HG02885 (cell line): ENCODE measurements around the gene FAM219A.

Experiments
- ATAC-seq: cut with Tn5 transposase; IDR thresholded peaks from one replicate; pipeline ENCODE4 v1.9.1; 2021; ENCODE audit warnings: mild to moderate bottlenecking; ENCODE audit not compliant: unreplicated experiment, poor library complexity

The FAM219A gene

DNA sequence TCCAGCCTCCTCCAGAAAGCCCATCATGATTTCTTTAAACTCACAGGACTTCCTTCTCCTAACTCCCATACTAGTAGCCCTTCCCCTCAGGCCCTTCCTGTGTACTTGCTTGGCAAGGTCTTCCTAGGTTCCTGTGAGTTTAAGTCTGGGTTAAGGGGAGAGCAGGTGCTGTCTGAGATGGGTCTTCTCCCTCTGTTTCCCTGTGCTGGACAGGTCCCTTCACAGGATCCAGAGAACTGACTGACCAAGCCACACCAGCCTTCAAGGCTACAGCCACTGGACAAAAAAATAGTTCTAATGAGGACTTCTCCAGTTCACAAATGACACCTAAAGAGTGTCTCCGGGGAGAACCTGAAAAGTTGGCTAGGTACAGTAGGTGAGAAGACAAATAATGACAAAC lies 52.2 kb downstream of the FAM219A start:
- no peak for ATAC-seq

DNA sequence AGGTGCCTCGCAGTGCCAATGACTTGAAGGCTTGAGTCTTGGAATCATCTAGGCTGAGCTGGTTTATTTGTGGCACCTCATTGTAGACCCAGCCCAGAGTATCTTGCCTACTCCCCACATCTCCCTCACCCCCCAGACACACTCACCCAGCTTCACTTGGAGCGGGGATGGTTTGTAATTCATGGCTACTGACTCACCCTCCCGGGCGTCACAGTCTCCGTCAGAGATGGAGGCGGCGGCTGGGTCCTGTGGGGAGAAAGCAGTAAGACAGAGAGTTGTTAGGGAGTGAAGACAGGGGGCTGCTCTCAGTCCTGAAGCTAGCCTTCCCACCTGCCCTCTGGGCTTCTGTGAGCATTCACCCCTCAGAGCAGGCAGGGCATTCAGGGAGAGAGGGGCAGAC lies 52.7 kb downstream of the FAM219A start:
- no peak for ATAC-seq

DNA sequence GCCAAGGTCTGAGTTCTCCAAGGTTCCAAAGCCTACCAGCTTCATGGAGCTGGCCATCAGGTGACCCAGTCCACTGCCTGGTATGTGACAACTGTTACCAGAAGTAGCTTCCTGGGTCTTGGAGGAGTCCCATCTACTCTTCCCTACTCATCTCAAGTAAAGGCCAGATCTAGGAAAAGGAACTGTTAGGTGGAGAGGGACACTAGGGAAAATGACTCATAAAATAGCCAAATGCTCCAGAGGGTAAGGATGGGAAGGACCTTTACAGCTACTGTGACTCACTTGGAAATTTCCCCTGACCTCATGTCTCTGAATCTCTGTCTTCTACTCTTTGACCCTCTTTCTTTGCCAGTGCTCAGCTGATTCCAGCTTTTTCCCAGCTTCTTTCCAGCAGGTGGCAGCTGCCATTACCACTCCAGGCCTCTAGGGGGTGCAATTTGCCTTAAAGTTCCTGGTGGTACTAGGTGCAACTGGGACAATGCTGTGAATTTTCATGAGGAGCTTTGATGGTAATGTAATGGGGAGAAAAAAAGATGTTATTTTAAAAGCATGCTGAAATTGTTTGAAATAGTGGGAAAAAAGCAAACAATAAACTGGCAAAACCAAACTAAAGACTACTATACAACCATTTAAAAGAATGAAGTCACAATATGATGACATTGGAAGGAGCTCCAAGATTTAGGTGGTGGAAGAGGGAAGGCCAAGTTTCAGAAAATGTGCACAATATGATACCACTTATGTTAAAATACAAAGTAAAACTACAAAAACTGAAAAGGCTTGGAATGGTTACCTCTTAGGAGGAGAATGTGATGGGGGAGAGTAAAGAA lies 54.6 kb downstream of the FAM219A start:
- ATAC-seq, result no peak

DNA sequence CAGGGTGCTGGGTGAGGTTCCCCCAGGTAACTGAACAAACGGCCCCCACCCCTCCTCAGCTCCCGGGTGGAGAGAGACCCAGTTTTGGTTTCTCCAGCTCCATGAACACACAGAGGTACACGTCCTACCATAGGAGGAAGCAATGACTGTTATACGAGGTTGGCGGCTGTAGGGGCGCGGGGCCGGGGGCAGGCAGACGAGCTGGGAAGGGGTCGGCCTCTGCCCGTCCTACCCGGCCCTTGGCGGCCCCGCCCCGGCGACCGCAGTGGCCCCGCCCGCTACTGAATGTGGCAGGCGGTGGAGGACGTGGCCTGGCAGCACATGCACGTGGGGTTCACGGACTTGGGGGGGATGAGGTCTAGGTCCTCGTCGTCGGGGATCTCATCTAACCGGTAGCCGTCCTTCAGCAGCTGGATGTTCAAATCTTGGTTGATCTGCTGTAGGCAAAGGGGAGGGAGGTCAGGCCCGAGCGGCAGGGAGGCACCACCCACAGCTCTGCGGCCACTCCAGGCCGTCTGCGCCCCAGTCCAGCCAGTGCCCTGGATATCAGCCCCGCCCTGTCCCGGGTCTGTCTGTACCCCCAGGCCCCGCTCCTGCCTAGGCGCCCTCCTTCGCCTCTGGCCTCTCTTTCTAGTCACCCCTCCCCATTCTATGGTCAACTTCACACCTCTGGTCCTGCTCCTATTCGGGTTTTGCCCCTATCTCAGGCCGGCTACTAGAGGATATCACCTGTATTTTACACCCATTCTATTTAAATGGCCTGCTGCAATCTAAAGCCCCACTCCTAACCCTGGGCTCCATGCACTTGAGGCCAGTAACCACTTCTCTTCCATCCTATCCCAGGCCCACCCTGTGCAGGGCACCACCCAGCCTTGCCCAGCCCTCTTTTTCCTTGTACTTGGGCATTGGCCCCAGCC lies 57.4 kb downstream of the FAM219A start:
- no peak for ATAC-seq

DNA sequence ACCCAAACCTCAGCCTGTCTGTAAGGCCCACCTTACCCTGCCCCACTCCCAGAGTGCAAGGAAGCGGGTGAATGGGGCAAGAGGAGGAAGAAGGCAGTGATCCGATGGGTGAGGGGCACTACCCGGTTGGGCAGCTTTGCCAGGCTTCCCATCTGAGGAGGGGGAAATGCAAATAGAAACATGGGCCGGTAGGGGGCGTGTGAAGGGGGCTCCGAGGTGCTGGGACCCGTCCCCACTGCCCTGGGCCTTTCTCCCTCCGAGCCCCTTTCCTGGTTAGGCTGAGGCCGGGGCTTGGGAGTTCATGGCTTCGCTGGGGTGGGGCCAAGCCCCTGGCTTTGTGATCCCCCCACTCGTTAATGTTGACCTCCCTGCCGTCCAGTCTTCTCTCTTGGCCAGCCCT lies 58.1 kb downstream of the FAM219A start:
- no peak for ATAC-seq

DNA sequence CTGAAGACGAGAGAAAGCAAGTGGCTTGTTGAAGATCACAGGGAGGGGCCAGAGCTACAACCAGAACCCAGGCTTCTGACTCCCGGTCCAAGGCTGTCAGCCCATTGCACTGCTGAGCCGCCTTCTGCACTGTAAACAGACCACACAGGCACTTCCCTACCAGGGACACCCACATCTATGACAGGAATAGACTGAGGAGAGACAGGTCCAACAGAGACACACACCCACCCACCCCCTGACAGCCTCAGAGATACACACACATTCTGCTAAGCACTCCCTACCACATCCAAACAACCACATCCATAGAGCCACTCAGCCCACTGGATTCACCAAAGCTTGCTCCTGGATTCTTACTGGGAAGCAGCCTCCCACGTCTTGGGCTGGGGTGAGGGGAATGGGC lies 58.6 kb downstream of the FAM219A start:
- no peak for ATAC-seq

DNA sequence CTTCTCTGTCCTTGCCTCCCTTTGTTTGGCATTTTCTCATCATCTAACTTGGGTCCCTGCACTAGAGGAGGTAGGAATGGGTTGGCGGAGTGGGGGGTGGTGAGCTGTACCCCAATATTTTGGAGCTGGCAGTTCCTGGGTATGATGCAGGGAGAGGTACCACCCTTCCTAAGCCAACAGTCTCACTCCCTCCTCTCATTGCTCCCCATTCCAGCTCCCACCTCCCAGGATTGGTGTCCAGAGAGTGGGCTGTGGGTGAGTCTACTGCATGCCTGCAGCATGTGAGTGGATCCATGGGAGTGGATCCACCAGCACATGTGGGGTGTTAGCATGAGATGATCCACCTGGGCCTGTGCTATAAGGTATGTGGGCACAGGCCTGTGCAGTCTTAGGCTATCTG lies 59.5 kb downstream of the FAM219A start:
- ATAC-seq, result no peak

DNA sequence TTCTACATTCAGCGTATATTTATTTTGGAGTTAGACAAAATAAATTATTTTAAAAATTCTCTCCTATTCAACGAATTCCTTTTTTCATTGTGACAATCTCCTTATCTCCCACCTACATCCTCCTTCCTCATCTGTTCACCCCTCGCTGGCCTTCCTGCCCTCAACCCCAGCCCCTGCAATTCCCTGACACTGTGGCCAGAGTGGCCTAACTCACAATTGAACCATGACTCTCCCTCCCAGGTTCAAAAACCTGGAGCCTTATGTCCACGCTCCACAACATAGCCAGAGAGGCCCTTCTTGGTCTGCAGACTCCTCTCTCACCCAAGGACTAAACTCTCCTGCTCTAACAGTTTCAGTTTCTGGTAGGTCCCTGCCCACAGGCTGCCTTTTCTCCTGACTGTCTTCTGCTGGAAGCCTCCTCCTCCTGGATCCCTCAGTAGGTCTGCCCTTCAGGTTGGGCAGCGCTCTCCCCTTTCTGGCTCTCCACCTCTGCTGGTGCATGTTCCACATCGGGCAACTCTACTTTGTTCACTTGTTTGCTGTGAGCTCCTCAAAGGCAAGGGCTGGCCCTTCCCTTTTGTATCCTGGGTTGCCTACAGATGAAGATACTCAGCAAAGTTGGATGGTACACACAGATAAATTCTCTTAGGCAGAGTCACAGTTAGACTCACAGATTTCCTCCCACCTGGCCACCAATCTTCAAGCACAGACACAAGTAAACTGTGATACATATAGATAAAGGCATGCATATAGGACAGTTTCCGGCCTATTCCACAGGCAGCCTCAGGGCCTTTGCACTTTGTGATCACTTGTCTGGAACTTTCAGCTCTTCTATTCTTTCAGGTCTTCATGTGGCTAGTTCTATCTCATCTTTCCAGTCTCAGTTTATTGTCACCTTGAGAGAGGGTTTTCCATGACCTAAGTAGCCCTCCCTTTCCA lies 61.8 kb downstream of the FAM219A start:
- no peak for ATAC-seq

DNA sequence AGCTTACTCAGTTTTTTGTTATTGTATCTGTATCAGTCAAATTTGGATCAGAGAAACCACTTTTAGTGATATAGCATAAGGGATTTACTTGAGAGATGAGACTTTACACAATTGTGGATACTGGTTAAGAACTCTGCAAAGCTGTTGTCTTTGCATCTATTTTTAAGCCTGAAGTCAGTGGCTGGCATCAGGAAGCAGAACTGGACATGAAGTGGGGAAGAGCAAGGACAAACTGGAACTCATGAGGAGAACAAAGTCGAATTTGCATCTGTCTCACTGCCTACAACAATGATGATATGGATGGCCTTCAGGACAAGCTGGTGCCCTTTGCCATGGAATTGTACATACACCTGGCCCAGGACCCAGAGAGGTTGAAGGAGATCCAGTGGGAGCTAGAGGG lies 65.9 kb downstream of the FAM219A start:
- ATAC-seq, result no peak

DNA sequence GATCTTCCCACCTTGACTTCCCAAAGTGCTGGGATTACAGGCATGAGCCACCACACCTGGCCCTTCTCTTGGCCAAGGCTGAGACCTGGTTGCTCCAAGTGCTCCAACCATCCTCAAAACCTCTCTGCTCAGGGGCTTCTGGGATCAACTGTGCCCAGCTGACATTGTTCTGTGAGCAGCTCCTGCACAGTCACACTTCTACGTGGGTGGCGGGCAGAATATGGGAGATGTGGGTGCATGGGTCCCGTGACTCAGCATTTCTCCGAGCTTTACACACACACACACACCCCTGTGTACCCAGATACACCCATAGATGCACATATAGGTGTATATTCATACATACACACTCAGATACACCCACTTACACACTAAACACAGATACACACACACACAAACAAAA lies 71.1 kb downstream of the FAM219A start:
- ATAC-seq, result no peak

DNA sequence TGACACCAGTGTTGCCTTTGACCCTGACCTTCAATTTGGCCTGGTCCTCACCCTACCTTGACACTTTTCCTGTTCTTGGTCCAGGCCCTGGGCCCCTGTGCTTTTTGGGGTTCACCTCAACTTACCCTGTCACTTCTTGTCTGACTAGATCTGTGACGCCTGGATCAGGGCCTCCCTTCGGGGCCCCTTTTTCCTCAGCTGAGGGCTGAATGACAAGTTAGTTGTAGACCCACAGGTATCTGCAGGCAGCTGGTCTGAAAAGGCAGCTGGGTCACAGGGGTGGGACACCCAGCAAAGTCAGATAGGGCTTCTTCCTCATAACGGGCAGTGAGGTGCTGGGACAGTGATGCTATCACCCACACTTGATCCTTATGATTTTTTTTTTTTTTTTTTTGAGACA lies 71.7 kb downstream of the FAM219A start:
- no peak for ATAC-seq

DNA sequence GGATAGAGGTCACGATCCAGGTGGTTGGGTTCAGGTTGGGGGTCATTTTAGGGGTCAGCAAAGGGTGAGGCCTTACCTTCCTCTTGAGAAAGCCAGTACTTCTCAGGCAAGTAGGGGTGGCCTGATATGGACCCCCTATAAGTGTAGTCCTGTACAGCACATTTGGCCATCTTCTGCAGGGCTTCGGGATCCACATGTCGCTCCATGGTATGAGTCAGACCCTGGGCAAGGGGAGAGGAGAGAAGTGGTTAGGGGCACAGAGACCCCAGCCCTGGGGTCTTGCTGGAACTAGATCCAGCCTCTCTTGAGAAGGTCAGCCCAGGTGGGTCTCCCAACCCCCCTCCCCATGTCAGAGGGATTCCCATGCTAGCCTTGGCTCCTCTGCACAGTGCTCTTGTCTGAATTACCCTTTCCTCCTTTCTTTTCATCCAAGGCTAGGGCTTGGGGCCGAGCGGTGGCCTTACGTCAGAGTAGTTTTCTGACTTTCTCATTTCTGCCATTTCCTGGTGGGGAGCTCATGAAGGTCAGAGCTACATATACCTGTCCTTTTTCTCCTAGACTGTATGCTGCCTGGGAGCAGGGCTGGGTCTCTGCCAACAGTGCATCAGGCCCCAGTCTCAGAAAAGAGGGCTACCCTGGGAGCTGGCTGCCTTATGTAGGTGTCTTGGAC lies 72.7 kb downstream of the FAM219A start:
- no peak for ATAC-seq

DNA sequence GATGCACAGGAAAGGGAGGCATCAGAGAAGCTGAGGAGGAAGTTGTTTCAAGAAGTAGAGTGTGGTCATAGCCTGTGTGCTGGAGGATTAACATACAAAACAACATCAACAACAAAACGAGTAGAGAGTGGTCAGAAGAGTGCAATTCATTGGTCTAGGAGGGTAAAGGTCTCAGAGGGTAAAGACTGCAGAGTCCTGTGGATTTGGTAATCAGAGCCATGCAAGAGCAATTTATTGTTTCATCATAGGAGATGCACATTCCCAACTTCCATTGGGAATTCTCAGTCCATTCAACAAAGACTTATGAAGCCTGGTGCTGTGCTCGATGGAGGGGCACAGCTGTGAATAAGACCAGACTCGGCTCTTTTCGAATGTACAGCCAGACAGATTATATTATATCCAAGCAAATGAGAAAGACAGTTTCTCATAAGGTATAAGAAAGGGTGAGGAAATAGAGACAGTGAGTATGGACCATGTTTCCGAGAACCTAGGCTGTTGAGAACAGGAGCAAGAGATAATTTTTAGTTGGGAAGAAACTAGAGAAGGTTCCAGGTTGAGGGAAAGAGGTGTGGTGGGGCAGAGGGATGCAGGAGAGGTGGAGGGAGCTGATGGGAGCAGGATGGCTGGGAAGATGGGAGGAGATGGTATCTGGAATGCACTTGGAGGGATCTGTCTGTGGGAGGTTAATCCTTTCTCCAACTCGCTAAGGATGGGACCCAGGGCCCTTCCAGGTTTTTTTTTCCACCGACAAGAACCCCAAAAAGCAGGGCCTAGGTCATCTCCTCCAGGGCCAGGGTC lies 73.8 kb downstream of the FAM219A start:
- no peak for ATAC-seq

DNA sequence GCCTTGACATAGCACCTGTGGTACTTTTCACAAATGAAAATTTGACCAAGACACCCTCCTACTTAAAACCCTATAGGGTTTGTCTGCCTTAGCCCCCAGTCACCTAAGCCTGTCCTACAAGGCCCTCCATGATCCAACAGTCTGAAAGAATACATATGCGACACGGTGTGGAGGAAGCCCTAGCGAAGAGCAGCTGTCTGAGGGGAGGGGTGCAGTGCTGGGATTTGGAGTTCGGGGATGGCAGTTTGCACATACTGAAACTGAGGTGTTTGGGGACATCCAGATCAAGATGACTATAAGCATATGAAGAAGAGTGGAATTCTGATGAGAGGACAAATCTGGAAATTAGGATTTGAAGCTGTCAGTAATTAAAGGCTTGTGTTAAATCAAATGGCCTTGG lies 74.5 kb downstream of the FAM219A start:
- no peak for ATAC-seq

DNA sequence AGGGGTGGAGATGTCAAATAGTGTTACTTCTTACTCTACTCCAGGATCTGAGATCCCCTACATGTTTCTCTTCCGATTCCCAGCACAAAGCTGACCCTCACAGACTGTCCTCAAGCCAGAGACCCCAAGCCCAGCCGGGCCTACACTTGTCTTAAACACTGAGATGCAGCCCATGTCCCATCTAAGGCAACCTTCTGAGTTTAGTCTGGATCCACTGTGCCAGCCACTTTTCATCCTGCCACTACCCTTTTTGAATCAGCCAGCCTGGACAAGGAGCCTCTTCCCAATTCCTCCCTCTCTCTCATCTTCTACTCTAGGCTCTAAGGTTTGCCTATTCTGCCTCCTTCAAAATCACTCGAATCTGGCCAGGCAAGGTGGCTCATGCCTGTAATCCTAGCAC lies 75.5 kb downstream of the FAM219A start:
- no peak for ATAC-seq

DNA sequence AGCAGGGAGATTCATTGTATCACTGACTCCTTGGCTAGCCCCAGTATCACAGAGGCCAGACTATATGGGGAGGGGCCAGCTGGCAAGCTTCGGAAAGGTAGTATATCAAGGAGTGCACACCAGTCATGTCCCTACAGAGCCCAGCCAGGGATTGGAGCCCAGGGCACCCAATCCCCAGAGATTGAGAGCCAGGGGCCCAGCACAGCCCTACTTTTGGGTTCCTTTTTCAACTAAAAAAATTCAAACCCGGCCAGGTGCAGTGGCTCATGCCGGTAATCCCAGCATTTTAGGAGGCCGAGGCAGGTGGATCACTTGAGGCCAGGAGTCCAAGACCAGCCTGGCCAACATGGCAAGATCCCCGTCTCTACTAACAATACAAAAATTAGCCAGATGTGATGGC lies 76.3 kb downstream of the FAM219A start:
- ATAC-seq, result no peak

DNA sequence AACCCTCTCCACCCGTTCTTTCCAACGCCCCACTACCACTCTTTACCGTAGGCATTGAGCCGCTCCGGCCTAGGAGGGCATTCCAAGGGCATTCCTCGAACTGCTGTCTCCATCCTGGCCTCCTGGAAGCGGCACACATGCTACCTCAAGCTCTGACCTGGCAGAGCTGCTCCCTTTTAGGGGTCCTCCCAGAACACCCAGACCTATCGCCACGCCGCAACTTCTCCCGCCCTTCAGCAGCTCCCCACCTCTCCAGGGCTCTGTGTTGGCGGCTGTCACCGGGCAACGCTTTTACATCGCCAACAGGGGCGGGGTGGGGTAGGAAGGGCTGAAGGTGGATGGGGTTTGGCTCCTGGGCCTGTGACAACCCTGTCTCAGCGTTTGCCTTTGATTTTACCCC lies 77.0 kb downstream of the FAM219A start:
- ATAC-seq, result no peak

DNA sequence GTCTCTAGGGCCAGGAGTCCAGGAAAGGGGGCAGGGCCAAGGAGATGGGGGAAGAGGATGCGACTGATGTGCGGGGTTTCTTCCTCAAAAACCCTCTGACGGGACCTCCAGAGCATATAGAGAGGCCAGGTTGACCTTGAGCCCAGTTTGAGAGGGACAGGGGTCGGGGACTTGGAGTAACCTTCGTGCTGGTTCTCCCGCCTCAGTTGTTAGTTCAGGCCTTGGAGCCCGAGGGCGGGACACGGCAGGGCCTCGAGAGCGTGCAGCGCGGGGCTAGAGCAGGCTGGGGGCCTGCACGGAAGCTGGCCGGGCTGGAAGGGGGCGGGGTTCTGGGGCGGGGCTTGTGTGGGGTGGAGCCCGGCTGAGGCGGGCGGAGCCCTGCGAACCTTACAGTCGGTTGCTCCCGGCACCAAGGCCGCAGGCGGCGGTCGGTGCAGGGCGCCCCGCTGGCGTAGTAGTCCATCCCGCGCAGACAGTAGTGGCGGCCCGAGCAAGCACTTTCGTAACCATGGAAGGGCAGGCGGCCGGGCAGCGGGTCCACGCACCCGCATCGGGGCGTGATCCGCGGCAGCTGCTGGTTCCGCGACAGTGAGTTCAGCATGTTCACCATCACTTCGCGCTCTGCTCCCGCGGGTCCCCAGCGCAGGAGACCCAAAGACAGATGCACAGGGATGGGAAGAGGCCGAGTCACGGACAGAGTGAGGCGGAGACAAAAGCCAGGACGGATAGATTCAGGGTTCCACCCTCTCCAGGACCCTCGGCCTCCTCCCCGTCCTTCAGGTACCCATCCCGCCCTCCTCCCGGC lies 77.7 kb downstream of the FAM219A start:
- ATAC-seq, result peak; percentile 40
